ENCODE measurements around the gene ZNF789. TPM values are rescaled to one million over a fixed set of nuclear protein-coding genes. Genes with fewer than 3 reads are reported as not detected.

Gene ZNF789
- total and polyA plus RNA-seq, 9 of the 15 experiments (the other 6 are each of a cell fraction or from before 2014, with no cell fraction given): 6.1 to 57.0 (median 24.8) TPM

DNA sequence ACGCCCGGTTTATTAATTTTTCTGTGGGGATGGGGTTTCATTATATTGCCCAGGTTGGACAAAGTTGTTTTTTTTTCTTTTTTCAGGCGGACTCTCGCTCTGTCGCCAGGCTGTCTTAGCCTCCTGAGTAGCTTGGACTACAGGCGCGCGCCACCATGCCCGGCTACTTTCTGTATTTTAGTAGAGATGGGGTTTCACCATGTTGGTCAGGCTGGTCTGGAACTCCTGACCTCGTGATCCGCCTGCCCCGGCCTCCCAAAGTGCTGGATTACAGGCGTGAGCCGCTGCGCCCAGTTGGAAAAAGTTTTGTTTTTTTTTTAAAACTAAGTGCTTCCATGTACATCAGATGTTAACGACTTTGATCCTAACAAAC is 27.9 kb downstream of the ZNF789 start:
- 43% methylated on average over 16 of the region's 16 CpGs for WGBS (ENCODE audit: insufficient coverage, low coverage, missing lambda C conversion rate)
- H3K79me2 ChIP-seq (ENCODE audit: control insufficient read depth, insufficient read depth, low read length): peaks cover 53% of the 10 kb centered on the region
- in situ Hi-C loops (cut with MboI): no loop called here
- TF ChIP-seq PTBP1 (IDR thresholded peaks at IDR 0.05; ENCODE audit: low read depth, low read length): no peak
- TF ChIP-seq ZBTB1 (CRISPR knock-in tag; IDR thresholded peaks at IDR 0.05; ENCODE audit: borderline replicate concordance, low read depth): 0 out of 2 replicates have a peak, but pooled peaks have one; percentile 2
- 0 out of 2 replicates have a peak, but pooled peaks have one; percentile 59 for TF ChIP-seq CHCHD3 (CRISPR knock-in tag; IDR thresholded peaks at IDR 0.05)
- TF ChIP-seq, protein P1, sequence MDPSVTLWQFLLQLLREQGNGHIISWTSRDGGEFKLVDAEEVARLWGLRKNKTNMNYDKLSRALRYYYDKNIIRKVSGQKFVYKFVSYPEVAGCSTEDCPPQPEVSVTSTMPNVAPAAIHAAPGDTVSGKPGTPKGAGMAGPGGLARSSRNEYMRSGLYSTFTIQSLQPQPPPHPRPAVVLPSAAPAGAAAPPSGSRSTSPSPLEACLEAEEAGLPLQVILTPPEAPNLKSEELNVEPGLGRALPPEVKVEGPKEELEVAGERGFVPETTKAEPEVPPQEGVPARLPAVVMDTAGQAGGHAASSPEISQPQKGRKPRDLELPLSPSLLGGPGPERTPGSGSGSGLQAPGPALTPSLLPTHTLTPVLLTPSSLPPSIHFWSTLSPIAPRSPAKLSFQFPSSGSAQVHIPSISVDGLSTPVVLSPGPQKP (CRISPR knock-in tag; IDR thresholded peaks at IDR 0.05): no peak
- no peak for TF ChIP-seq CBFA2T2 (conservative IDR thresholded peaks at IDR 0.05)
- no peak for TF ChIP-seq FOXK1 (CRISPR knock-in tag; IDR thresholded peaks at IDR 0.05; ENCODE audit: borderline replicate concordance)
- TF ChIP-seq, protein P2, sequence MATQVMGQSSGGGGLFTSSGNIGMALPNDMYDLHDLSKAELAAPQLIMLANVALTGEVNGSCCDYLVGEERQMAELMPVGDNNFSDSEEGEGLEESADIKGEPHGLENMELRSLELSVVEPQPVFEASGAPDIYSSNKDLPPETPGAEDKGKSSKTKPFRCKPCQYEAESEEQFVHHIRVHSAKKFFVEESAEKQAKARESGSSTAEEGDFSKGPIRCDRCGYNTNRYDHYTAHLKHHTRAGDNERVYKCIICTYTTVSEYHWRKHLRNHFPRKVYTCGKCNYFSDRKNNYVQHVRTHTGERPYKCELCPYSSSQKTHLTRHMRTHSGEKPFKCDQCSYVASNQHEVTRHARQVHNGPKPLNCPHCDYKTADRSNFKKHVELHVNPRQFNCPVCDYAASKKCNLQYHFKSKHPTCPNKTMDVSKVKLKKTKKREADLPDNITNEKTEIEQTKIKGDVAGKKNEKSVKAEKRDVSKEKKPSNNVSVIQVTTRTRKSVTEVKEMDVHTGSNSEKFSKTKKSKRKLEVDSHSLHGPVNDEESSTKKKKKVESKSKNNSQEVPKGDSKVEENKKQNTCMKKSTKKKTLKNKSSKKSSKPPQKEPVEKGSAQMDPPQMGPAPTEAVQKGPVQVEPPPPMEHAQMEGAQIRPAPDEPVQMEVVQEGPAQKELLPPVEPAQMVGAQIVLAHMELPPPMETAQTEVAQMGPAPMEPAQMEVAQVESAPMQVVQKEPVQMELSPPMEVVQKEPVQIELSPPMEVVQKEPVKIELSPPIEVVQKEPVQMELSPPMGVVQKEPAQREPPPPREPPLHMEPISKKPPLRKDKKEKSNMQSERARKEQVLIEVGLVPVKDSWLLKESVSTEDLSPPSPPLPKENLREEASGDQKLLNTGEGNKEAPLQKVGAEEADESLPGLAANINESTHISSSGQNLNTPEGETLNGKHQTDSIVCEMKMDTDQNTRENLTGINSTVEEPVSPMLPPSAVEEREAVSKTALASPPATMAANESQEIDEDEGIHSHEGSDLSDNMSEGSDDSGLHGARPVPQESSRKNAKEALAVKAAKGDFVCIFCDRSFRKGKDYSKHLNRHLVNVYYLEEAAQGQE (IDR thresholded peaks at IDR 0.05; ENCODE audit: borderline replicate concordance): no peak
- TF ChIP-seq, protein P2 (CRISPR knock-in tag; IDR thresholded peaks at IDR 0.05; ENCODE audit: low read depth): no peak
- no peak for TF ChIP-seq ZNF57 (CRISPR knock-in tag; IDR thresholded peaks at IDR 0.05)
- TF ChIP-seq SNRNP70 (optimal IDR thresholded peaks at IDR 0.05; ENCODE audit: low read depth, low read length): no peak
- TF ChIP-seq JUNB (CRISPR knock-in tag; conservative IDR thresholded peaks at IDR 0.05): no peak
- TF ChIP-seq, protein P3, sequence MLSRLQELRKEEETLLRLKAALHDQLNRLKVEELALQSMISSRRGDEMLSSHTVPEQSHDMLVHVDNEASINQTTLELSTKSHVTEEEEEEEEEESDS (CRISPR knock-in tag; IDR thresholded peaks at IDR 0.05): no peak
- peak; percentile 35; the same call in 1 of the 2 replicates for TF ChIP-seq BCOR (IDR thresholded peaks at IDR 0.05)
- TF ChIP-seq, protein P4, sequence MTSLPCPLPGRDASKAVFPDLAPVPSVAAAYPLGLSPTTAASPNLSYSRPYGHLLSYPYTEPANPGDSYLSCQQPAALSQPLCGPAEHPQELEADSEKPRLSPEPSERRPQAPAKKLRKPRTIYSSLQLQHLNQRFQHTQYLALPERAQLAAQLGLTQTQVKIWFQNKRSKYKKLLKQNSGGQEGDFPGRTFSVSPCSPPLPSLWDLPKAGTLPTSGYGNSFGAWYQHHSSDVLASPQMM (CRISPR knock-in tag; IDR thresholded peaks at IDR 0.05): no peak

More for the DNA sequence above, 27.9 kb downstream of the ZNF789 start:
- Histone ChIP-seq H4K20me1 (replicated peaks; ENCODE audit: control insufficient read depth, insufficient read depth, low read length) (peaks cover 20% of the 10 kb centered on the region), H3K27ac (ENCODE audit: extremely low read depth, low read depth, low read length) (peak overlapping the region; percentile 87), H3K4me2 (ENCODE audit: insufficient read depth, low read length) (peak overlapping the region; percentile 93), H3K36me3 (ENCODE audit: control insufficient read depth, insufficient read depth, low read length) (peaks cover 32% of the 10 kb centered on the region), H2AFZ (ENCODE audit: low read depth, low read length) (peak overlapping the region; percentile 87), H3K9ac (ENCODE audit: insufficient read depth in 1 of 2, low read depth in 2 of 2, low read length in 2 of 2) (peak overlapping the region; percentile 84 to 99), H3K9me3 (replicated peaks; ENCODE audit: control insufficient read depth, insufficient read depth, low read depth, low read length) (peaks cover 7% of the 10 kb centered on the region; the same call in 1 of the 2 replicates), H3K27me3 (ENCODE audit: control insufficient read depth in 2 of 2, insufficient read depth in 2 of 2, low read length in 2 of 2) (no peaks in the 10 kb centered on the region), H3K4me3 (peak overlapping the region; percentile 97), H3K4me1 (replicated peaks in 1 of 2; ENCODE audit: control insufficient read depth in 2 of 2, insufficient read depth in 2 of 2, low read length in 2 of 2) (peaks cover 5 to 27% of the 10 kb centered on the region in 2 experiments; a peak in 3 of 5 replicates), H3K9me1 (ENCODE audit: control insufficient read depth, insufficient read depth, low read length) (peaks cover 3% of the 10 kb centered on the region)
- FAIRE-seq (no peak), ATAC-seq (no peak), DNase-seq (ENCODE audit: extremely low read depth in 1 of 4, low spot score in 3 of 4) (no peak)
- ChIA-PET CTCF (ENCODE audit: low intra/inter-chr PET ratio) (interaction anchor here (0.6 kb wide), 1 partner anchor 52 kb away, joined by 3 read pairs; no protein-coding TSS in a partner anchor), POLR2A (interaction anchor here (0.8 to 1.4 kb wide), 3 partner anchors 21 to 334 kb away, joined by 3 to 4 read pairs (median 3); no protein-coding TSS in a partner anchor)
- BruUV-seq (replicated peaks): no TSS peak
- intact Hi-C loops (cut with micrococcal nuclease): loop anchor here (1.0 kb wide), 1 partner anchor 28 kb away; the partner anchor contains the start of gene ZNF789

Data from K562 (cell line).